ENCODE data around the gene SCYL3.
"Not testable (repeated sequence)": the region's sequence is repeated elsewhere in the genome, so short reads cannot be mapped to it uniquely, and the experiment has no call there.

Gene SCYL3

GRCh38 chr1:169869426-169869825 is 24.3 kb downstream of the SCYL3 start:
- no peak for DNase-seq (ENCODE audit: low read depth)

- DNase-seq (ENCODE audit: low read depth) = no peak
These were observed 24.7 kb downstream of the SCYL3 start for GRCh38 chr1:169868978-169869377.

- DNase-seq (ENCODE audit: low read depth) = no peak
These were observed 26.6 kb downstream of the SCYL3 start for GRCh38 chr1:169867012-169867675.

GRCh38 chr1:169866577-169866976 is 27.1 kb downstream of the SCYL3 start:
- DNase-seq (ENCODE audit: low read depth) = no peak

- DNase-seq (ENCODE audit: low read depth) = not testable (repeated sequence)
These were observed 29.2 kb downstream of the SCYL3 start for GRCh38 chr1:169864531-169864930.

DNA sequence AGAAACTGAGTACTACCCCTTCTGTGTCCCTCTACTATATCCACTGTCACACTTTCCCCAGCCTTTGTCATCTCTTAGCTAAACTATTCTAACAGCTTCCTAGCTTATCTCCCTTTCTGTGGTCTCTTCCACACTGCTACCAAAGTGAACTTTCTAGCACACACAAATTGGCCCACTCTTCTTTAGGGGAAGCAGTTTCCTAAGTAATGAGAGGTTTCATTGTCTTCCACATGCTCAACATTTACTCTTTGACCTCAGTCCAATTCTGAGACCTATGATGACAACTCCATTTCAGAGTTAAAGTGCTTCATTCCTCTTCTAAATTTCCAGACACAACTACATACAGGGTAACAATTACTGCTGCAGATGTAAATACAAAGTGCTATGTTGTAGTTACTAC is 32.9 kb downstream of the SCYL3 start:
- no peak for DNase-seq (ENCODE audit: low read depth)

GRCh38 chr1:169860187-169860586 is 33.5 kb downstream of the SCYL3 start:
- no peak for DNase-seq (ENCODE audit: low read depth)

- no peak for DNase-seq (ENCODE audit: low read depth)
These were observed 34.7 kb downstream of the SCYL3 start for GRCh38 chr1:169859001-169859400.

- no peak for DNase-seq (ENCODE audit: low read depth)
These were observed 35.2 kb downstream of the SCYL3 start for GRCh38 chr1:169858467-169858866.

DNA sequence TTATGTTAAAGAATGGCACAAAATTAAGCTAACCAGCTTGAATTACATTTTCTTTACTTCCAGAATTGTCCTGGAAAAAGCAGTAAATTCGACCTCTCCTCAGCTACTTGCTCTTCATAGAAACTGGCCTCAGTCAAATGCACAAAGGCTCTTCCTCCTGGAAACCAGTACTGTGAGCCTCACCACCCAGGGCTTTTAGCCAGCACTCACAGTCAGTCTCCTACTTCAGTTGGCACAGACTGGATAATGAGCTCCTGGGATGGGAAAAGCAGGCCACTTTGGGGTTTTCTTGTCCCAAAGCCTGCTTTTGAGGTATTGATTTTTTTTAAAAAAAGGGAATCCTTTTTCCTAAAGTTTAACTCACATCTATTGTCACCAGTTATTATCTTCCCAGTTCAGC is 40.4 kb downstream of the SCYL3 start:
- no peak for DNase-seq (ENCODE audit: low read depth)

DNA sequence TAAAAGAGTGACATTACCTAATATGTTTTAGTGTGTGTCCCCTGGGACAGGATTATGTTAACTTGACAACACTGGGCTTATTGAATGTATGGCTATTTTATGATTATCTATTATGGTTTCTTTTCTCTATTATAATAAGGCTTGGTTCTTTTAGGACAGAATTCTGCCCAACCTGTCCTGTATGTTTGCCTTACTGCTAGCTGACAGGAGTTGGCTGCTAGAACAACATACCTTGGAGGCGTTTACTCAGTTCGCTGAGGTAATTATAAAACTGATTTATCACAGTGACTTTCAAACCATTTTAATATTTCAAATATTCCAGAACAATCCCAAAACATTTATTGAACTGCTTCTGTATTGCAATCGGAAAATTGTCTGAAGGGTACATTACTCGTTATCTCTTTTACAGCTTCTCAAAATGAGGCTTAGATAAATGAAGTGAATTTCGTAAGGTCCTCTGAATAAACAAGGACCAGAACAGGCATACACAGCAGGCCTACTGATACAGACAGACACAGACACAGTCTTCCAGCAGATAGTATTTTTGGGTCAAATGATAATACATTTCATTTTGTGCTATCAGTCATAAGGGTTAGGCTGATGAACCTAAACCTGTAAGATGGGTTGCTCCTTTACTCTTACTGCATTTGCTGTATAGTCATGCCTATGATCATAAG is 44.2 kb downstream of the SCYL3 start:
- DNase-seq (ENCODE audit: low read depth) = no peak

- DNase-seq (ENCODE audit: low read depth) = no peak
These were observed 45.2 kb downstream of the SCYL3 start for GRCh38 chr1:169848456-169848855.

DNA sequence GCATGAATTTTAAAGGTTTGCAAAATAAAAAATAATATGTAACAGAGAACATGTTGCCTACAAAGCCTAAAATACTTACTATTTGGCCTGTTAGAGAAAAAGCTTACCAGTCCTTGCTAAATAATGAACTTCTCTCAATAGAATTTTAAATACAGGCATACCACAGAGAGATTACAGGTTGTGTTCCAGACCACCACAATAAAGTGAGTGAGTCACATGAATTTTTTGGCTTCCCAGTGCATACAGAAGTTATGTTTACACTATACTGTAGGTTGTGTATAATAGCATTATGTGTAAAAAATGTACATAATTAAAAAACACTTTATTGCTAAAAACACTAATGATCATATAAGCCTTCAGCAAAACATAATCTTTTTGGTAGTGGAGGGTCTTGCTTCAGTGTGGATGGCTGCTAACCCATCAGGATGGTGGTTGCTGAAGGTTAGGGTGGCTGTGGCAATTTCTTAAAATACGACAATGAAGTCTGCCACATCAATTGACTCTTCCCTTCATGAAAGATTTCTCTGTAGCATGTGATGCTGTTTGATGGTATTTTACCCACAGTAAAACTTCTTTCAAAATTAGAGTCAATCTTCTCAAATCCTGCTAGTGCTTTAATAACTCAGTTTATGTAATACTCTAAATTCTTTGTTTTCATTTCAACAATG is 48.6 kb downstream of the SCYL3 start:
- DNase-seq (ENCODE audit: low read depth) = no peak

GRCh38 chr1:169838942-169839341 is 54.8 kb downstream of the SCYL3 start:
- DNase-seq (ENCODE audit: low read depth) = no peak

DNA sequence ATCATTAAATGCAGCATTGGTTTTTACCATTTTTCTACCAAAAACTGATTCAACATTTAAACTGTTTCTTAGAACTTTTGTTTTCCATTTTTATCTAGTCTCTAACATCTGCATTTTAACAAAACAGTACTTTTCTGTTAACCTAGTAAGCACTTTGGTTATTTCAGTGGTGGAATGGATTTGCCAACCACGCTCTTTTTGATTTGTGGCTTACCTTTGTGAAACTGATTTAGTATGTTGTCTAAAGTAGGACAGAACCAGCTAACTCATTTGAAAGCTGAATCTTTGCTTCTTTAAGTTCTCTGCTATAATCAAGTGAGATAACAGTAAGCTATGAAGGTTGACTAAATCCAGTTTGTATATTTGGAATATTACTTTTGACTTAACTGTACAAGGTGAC is 57.5 kb downstream of the SCYL3 start:
- DNase-seq (ENCODE audit: low read depth) = no peak

GRCh38 chr1:169835647-169836046 is 58.0 kb downstream of the SCYL3 start:
- DNase-seq (ENCODE audit: low read depth) = no peak

DNA sequence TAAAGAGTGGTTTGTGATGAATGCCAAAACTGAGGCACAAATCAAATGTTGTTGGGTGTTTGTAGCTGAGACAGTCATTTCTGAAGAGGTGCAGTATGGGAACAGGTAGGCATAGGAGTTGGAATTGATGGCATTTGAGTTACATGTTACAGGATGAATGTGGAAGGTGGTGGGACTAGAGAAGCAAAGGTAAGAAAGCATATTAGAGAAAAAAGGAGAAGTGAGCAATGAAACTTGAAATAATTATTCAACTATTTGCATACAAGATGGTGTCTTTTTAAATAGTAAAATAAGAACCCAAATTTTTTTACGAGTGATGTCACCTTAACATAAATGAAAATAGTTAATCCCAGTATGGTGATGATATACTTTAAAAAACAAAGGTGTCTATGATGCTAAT is 58.8 kb downstream of the SCYL3 start:
- no peak for DNase-seq (ENCODE audit: low read depth)

GRCh38 chr1:169833179-169833901 is 60.4 kb downstream of the SCYL3 start:
- no peak for DNase-seq (ENCODE audit: low read depth)

DNA sequence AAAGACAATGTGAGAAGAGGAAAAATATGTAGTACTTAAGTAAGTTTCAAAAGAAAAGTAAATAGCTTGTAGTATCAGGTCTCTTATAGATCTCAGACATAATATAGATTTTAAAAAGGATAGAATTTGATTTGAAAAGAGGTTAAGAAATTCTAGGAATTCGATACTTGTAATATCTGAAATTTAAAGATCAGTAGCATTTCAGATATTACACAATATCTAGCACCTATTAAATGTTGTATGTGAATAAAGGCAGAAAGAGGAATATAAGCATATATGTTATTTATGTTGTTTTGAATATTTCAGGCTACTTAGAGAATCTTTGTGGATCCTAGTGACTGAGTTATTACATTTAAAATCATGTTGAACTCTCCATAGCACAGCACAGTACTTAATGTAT is 64.0 kb downstream of the SCYL3 start:
- DNase-seq (ENCODE audit: low read depth) = no peak

GRCh38 chr1:169824153-169824552 is 69.5 kb downstream of the SCYL3 start:
- no peak for DNase-seq (ENCODE audit: low read depth)

GRCh38 chr1:169821500-169821899 is 72.2 kb downstream of the SCYL3 start:
- no peak for DNase-seq (ENCODE audit: low read depth)

DNA sequence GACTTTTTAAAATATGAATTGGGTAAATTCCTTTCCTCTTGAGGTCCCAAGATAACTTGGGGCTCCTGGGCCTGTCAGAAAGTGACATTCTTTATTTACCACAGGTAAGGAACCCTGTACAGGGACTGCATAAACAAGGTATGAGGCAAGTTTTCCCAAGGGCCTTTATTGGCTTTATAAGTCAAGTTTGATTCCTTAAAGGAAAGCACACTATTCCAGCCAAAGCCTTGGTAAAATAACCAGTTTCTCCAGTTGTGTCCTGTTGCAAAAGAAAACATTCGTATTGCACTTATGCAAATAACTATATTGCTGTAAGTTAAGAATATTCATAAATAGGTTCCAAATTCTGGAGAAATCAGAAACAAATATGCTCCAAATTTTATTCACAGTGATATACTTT is 77.1 kb downstream of the SCYL3 start:
- DNase-seq (ENCODE audit: low read depth) = no peak

DNA sequence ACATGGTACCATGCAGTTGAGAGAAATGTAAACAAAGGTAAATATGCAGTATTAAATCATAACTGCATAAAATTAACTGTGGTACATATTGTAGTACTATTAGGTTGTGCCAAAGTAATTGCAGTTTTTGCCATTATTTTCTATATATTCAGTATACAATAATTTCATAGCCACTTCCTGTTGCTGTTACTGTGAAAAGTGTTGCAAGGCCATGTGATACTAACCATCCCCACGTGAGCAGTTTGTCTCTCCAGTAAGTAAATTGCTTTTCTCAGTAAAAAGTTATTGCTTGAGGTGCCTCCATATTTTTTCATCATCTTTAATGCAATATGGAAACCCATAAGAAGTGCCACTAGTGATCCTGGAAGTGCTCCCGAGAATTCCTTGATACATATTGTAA is 79.4 kb downstream of the SCYL3 start:
- DNase-seq (ENCODE audit: low read depth) = no peak
